Thyroid gland (tissue), 4 donors: ENCODE data around the gene PSMD8.

Experiments used
- POLR2A ChIP-seq, 2 donors: fragments of 450-650 bp; IDR thresholded peaks; one replicate each; pipeline ENCODE4 v1.6.1; 2017; ENCODE audit warnings: antibody characterized with exemption in 2 of 2, mild to moderate bottlenecking in 2 of 2, moderate library complexity in 1 of 2
- TF ChIP-seq, protein P1 (sequence below), 6 experiments: fragments of 200-600 bp in 3 of 6; fragments of 450-650 bp in 3 of 6; sonication (generic) in 3 of 6; IDR thresholded peaks; one replicate each; pipeline ENCODE4 v1.5.1; 2016 to 2019; ENCODE audit warnings: antibody characterized with exemption in 6 of 6, mild to moderate bottlenecking in 2 of 6, inconsistent platforms in 1 of 6, moderate library complexity in 1 of 6

DNA sequence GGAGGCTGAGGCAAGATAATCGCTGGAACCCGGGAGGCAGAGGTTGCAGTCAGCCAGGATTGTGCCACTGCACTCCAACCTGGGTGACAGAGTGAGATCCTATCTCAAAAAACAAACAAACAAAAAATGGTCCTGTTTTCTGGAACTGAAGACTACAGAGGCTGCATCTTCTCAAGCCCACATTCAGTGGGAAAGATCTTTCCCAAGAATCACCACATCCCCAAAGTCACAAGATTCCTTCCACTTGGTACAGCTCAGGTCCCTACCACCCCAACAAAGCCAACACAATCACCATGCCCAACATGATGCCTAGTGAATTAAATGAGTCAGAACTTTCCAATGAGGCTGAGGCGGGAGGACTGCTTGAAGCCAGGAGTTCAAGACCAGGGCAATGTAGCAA is 23.5 kb upstream of the PSMD8 start:
- TF ChIP-seq, protein P1, sequence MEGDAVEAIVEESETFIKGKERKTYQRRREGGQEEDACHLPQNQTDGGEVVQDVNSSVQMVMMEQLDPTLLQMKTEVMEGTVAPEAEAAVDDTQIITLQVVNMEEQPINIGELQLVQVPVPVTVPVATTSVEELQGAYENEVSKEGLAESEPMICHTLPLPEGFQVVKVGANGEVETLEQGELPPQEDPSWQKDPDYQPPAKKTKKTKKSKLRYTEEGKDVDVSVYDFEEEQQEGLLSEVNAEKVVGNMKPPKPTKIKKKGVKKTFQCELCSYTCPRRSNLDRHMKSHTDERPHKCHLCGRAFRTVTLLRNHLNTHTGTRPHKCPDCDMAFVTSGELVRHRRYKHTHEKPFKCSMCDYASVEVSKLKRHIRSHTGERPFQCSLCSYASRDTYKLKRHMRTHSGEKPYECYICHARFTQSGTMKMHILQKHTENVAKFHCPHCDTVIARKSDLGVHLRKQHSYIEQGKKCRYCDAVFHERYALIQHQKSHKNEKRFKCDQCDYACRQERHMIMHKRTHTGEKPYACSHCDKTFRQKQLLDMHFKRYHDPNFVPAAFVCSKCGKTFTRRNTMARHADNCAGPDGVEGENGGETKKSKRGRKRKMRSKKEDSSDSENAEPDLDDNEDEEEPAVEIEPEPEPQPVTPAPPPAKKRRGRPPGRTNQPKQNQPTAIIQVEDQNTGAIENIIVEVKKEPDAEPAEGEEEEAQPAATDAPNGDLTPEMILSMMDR (IDR thresholded peaks at IDR 0.05): no peak
- no peak for TF ChIP-seq POLR2A (IDR thresholded peaks at IDR 0.05)
